Neuronal stem cell (in vitro differentiated cells): ENCODE results near the gene CENPVL3. TPM values are rescaled to one million over a fixed set of nuclear protein-coding genes. Genes with fewer than 3 reads are reported as not detected.
"Not testable (repeated sequence)": the region's sequence is repeated elsewhere in the genome, so short reads cannot be mapped to it uniquely, and the experiment has no call there.

Experiments used
- DNase-seq: peaks from one replicate; pipeline ENCODE4 v3.0.0-alpha.2; 2013; ENCODE audit warnings: low spot score
- H2AFZ ChIP-seq: one replicate; pipeline ENCODE4 v1.6.1; 2013; ENCODE audit warnings: mild to moderate bottlenecking, low read length, inconsistent platforms
- H2AK5ac ChIP-seq: 2 replicates; pipeline ENCODE4 v1.6.1; 2013; ENCODE audit warnings: low read depth, mild to moderate bottlenecking, inconsistent platforms, low read length, moderate library complexity, mixed read lengths
- H2BK120ac ChIP-seq: 2 replicates; pipeline ENCODE4 v1.6.1; 2013; ENCODE audit warnings: low read depth, mild to moderate bottlenecking, inconsistent platforms, low read length, moderate library complexity, mixed read lengths
- H2BK12ac ChIP-seq: one replicate; pipeline ENCODE4 v1.6.1; 2013; ENCODE audit warnings: low read length, inconsistent platforms
- H2BK15ac ChIP-seq: 2 replicates; pipeline ENCODE4 v1.6.1; 2013; ENCODE audit warnings: mild to moderate bottlenecking, low read length, inconsistent platforms, mixed read lengths
- H2BK5ac ChIP-seq: one replicate; pipeline ENCODE4 v1.6.1; 2013; ENCODE audit warnings: inconsistent platforms, mild to moderate bottlenecking, low read length, moderate library complexity
- H3K14ac ChIP-seq: one replicate; pipeline ENCODE4 v1.6.1; 2013; ENCODE audit warnings: low read length, inconsistent platforms
- H3K18ac ChIP-seq: 2 replicates; pipeline ENCODE4 v1.6.1; 2013; ENCODE audit warnings: low read length, inconsistent platforms
- H3K23ac ChIP-seq: 2 replicates; pipeline ENCODE4 v1.6.1; 2013; ENCODE audit warnings: low read depth, mild to moderate bottlenecking, mixed read lengths, low read length, inconsistent platforms; ENCODE audit not compliant: poor library complexity
- H3K27ac ChIP-seq: replicated peaks from 3 replicates; pipeline ENCODE4 v1.5.1; 2013; ENCODE audit warnings: low read length, inconsistent platforms
- H3K27me3 ChIP-seq, 3 experiments: 2 replicates each; pipeline ENCODE4 v1.6.1; 2013; ENCODE audit warnings: low read length in 3 of 3, mild to moderate bottlenecking in 2 of 3, inconsistent platforms in 1 of 3, low read depth in 1 of 3, mixed read lengths in 1 of 3, moderate library complexity in 1 of 3; ENCODE audit not compliant: control insufficient read depth in 3 of 3, insufficient read depth in 3 of 3
- H3K36me3 ChIP-seq, 2 donors: replicated peaks in 1 of 2; 2 replicates each; pipeline ENCODE4 v1.6.1; 2013; ENCODE audit warnings: low read length in 2 of 2; ENCODE audit not compliant: control insufficient read depth in 2 of 2, insufficient read depth in 2 of 2
- H3K4ac ChIP-seq: 2 replicates; pipeline ENCODE4 v1.6.1; 2013; ENCODE audit warnings: inconsistent platforms, mild to moderate bottlenecking, low read length, moderate library complexity
- H3K4me1 ChIP-seq, 2 donors: 1 replicate in 1 of 2; 2 replicates in 1 of 2; pipeline ENCODE4 v1.6.1; 2013; ENCODE audit warnings: low read length in 2 of 2, low read depth in 1 of 2; ENCODE audit not compliant: control insufficient read depth in 2 of 2, insufficient read depth in 1 of 2
- H3K4me2 ChIP-seq: one replicate; pipeline ENCODE4 v1.6.1; 2013; ENCODE audit warnings: mild to moderate bottlenecking, low read length, inconsistent platforms; ENCODE audit not compliant: insufficient read depth, poor library complexity, severe bottlenecking
- H3K4me3 ChIP-seq, 2 donors: 2 replicates each; pipeline ENCODE4 v1.5.1; 2013; ENCODE audit warnings: low read length in 2 of 2, mild to moderate bottlenecking in 2 of 2, inconsistent platforms in 1 of 2, moderate library complexity in 1 of 2
- H3K79me1 ChIP-seq: one replicate; pipeline ENCODE4 v1.6.1; 2013; ENCODE audit warnings: low read depth, mild to moderate bottlenecking, inconsistent platforms, low read length, moderate library complexity
- H3K9ac ChIP-seq: one replicate; pipeline ENCODE4 v1.6.1; 2013; ENCODE audit warnings: mild to moderate bottlenecking, low read depth, low read length, inconsistent platforms; ENCODE audit not compliant: poor library complexity
- H3K9me3 ChIP-seq, 2 donors: replicated peaks in 1 of 2; 2 replicates each; pipeline versions ENCODE3 to v1.6.1; 2013; ENCODE audit warnings: low read length in 2 of 2, mild to moderate bottlenecking in 2 of 2, inconsistent platforms in 1 of 2, low read depth in 1 of 2, mixed read lengths in 1 of 2, moderate library complexity in 1 of 2; ENCODE audit not compliant: control insufficient read depth in 2 of 2, insufficient read depth in 1 of 2
- H4K8ac ChIP-seq: one replicate; pipeline ENCODE4 v1.6.1; 2013; ENCODE audit warnings: low read depth, mild to moderate bottlenecking, inconsistent platforms, low read length, moderate library complexity
- H4K91ac ChIP-seq: one replicate; pipeline ENCODE4 v1.6.1; 2013; ENCODE audit warnings: low read length, low read depth, mild to moderate bottlenecking, inconsistent platforms; ENCODE audit not compliant: poor library complexity
- WGBS, 2 donors: extraction: QIAGEN DNeasy Blood & Tissue Kit; methylation state at CpG; one replicate each; pipeline ENCODE4 v1.1.7; 2013; ENCODE audit warnings: missing lambda C conversion rate in 2 of 2, mixed read lengths in 1 of 2; ENCODE audit not compliant: insufficient read length in 2 of 2, insufficient replicate concordance in 1 of 2; ENCODE audit errors: extremely low coverage in 2 of 2; 5-methylcytosine and 5-hydroxymethylcytosine counted together
- polyA plus RNA-seq, 2 experiments: library from polyadenylated mRNA; stranded (reverse); fragments of 200-250 nt; gene quantifications; one replicate each; pipeline ENCODE4 v1.2.3, GENCODE V29; 2013

The CENPVL3 gene
- 4.8 TPM for polyA plus RNA-seq (2013, experiment 1 of 2)
- 5.0 TPM for polyA plus RNA-seq (2013, experiment 2 of 2)

- not testable (repeated sequence) for H3K9ac ChIP-seq, H2BK12ac ChIP-seq, H2BK5ac ChIP-seq, H3K4ac ChIP-seq, H3K27ac ChIP-seq, H3K14ac ChIP-seq, H2BK120ac ChIP-seq, H3K36me3 ChIP-seq, H2BK15ac ChIP-seq, H2AK5ac ChIP-seq, H4K8ac ChIP-seq, H3K18ac ChIP-seq, H3K9me3 ChIP-seq, H3K4me1 ChIP-seq, H4K91ac ChIP-seq, H3K79me1 ChIP-seq, H3K23ac ChIP-seq
- peak within 1 kb of the TSS; percentile 45 for H3K4me2 ChIP-seq
- no CpG with 5 or more reads among the region's 81 CpGs for whole genome bisulfite sequencing, 2 donors
- H2AFZ ChIP-seq: peak within 1 kb of the TSS; percentile 71
- peak within 1 kb of the TSS; percentile 24 to 70 for H3K4me3 ChIP-seq
- DNase-seq: peak; percentile 11
- peaks cover 0 to 21% (median 0%) of the 10 kb centered on the region in 3 experiments for H3K27me3 ChIP-seq
These were observed at the start of gene CENPVL3 for GRCh38 chrX:51618241-51619155. CENPVL3 (minus strand) TSS chrX:51618912; CDS start chrX:51618873, 39 bp downstream.

DNA sequence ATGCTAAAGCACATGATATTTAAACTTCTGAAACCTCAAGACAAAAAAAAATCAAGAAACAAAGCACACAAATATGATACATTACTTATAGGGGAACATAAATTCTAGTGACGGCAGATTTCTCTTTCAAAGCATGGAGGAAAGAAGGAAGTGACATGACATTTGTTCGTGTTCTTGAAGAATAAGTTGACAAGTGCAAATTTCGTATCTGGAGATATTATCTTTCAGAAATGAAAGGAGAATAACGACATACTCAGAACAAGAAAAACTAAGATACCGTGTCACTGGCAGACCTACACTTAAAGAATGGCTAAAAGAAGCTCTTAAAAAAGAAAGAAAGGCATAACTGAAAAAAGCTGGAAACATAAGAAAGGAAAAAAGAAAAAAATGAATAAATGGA, 47.3 kb upstream of the CENPVL3 start:
- Histone ChIP-seq H3K36me3 (no peaks in the 10 kb centered on the region), H3K79me1 (no peaks in the 10 kb centered on the region), H3K18ac (no peak overlapping the region), H3K23ac (no peak overlapping the region), H4K91ac (no peak overlapping the region), H4K8ac (no peak overlapping the region), H2AFZ (no peak overlapping the region), H2BK15ac (no peak overlapping the region), H3K4me2 (no peak overlapping the region), H3K4me3 (no peak overlapping the region), H3K9ac (no peak overlapping the region), H2BK12ac (no peak overlapping the region), H2BK5ac (no peak overlapping the region), H3K4ac (no peak overlapping the region), H3K4me1 (no peaks in the 10 kb centered on the region), H3K9me3 (no peaks in the 10 kb centered on the region), H3K27ac (no peak overlapping the region), H2AK5ac (no peak overlapping the region), H2BK120ac (no peak overlapping the region), H3K14ac (no peak overlapping the region), H3K27me3 (peaks cover 0 to 10% (median 0%) of the 10 kb centered on the region in 3 experiments)
- no peak for DNase-seq
- no CpG with 5 or more reads among the region's 5 CpGs for WGBS, 2 donors

GRCh38 chrX:51643377-51643776, 24.7 kb upstream of the CENPVL3 start:
- no peak overlapping the region for H2AK5ac ChIP-seq
- WGBS, 2 donors: no CpG with 5 or more reads among the region's 2 CpGs
- no peak overlapping the region for H3K4me3 ChIP-seq
- no peaks in the 10 kb centered on the region for H3K9me3 ChIP-seq
- no peak overlapping the region for H2AFZ ChIP-seq
- H3K9ac ChIP-seq: no peak overlapping the region
- H3K23ac ChIP-seq: no peak overlapping the region
- no peak overlapping the region for H3K18ac ChIP-seq
- H3K14ac ChIP-seq: no peak overlapping the region
- H2BK5ac ChIP-seq: no peak overlapping the region
- DNase-seq: no peak
- H3K27ac ChIP-seq: no peak overlapping the region
- no peak overlapping the region for H2BK120ac ChIP-seq
- no peak overlapping the region for H4K91ac ChIP-seq
- H3K4ac ChIP-seq: no peak overlapping the region
- H3K79me1 ChIP-seq: no peaks in the 10 kb centered on the region
- no peak overlapping the region for H2BK12ac ChIP-seq
- peaks cover 0 to 6% (median 0%) of the 10 kb centered on the region in 3 experiments for H3K27me3 ChIP-seq
- no peaks in the 10 kb centered on the region for H3K4me1 ChIP-seq
- no peak overlapping the region for H4K8ac ChIP-seq
- no peaks in the 10 kb centered on the region for H3K36me3 ChIP-seq
- H2BK15ac ChIP-seq: no peak overlapping the region
- H3K4me2 ChIP-seq: no peak overlapping the region

GRCh38 chrX:51641421-51642021, 22.8 kb upstream of the CENPVL3 start:
- H3K27ac ChIP-seq: no peak overlapping the region
- H3K4me2 ChIP-seq: no peak overlapping the region
- no peak overlapping the region for H2BK5ac ChIP-seq
- no peak overlapping the region for H4K8ac ChIP-seq
- no peak overlapping the region for H2BK120ac ChIP-seq
- H3K79me1 ChIP-seq: no peaks in the 10 kb centered on the region
- H3K27me3 ChIP-seq: peaks cover 0 to 6% (median 0%) of the 10 kb centered on the region in 3 experiments
- H3K4ac ChIP-seq: no peak overlapping the region
- H2AK5ac ChIP-seq: no peak overlapping the region
- no peak overlapping the region for H3K4me3 ChIP-seq
- H3K18ac ChIP-seq: no peak overlapping the region
- H3K14ac ChIP-seq: no peak overlapping the region
- no peak overlapping the region for H2BK15ac ChIP-seq
- H4K91ac ChIP-seq: no peak overlapping the region
- no peak overlapping the region for H2AFZ ChIP-seq
- H3K9me3 ChIP-seq: no peaks in the 10 kb centered on the region
- no peak overlapping the region for H2BK12ac ChIP-seq
- H3K9ac ChIP-seq: no peak overlapping the region
- H3K23ac ChIP-seq: no peak overlapping the region
- H3K4me1 ChIP-seq: no peaks in the 10 kb centered on the region
- WGBS, 2 donors: no CpG with 5 or more reads among the region's 19 CpGs
- no peaks in the 10 kb centered on the region for H3K36me3 ChIP-seq
- peak; percentile 29 for DNase-seq
